Activated CD4-positive, alpha-beta T cell treated with anti-CD3 and anti-CD28 coated beads for 24 hours (primary cell): Measurements from ENCODE around the gene TANGO2.
A peak's percentile ranks its signal among the peaks of the same experiment; 100 is the strongest.

Experiments used
- DNase-seq, 2 donors: peaks; one replicate each; pipeline ENCODE4 v3.0.0-alpha.2; 2020; ENCODE audit warnings: low read depth in 2 of 2

The TANGO2 gene

DNA sequence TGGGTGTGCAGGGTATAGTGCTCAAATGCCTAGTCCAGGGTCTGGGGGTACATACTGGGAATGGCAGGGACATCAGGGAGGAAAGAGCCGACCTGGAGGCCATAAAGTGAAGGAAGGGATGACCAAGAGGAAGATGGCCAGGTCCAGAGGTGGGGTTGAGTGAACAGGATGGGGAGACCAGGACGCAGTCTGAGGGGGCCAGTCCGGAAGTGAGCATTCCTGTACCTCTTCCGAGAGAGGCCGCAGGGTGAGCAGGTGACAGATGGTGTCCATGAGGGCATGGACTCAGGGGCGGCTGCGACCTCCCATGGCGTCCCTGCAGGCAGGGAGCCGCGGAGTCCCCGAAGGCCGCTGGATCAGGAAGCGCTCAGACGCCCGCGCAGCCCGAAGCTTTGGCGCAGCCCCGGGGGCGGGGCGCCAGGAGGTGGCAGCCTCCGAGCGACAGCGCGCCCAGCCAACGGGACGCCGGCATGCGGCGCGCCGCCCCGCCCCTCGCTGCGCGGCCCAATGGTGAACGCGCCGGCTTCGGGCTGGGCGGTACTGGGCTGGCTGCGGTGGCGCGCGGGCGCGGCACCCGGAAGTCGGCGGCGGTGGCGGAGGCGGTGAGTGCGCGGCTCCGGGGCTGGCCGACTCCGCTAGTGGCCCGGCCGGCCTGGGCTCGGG is at the start of gene TANGO2:
Gene TANGO2, plus strand, starts transcription at position 578 of the 663 bp plus-strand sequence. CDS start 15,689 bp downstream, outside the sequence.
- peak; percentile 89 to 90 for DNase-seq

DNA sequence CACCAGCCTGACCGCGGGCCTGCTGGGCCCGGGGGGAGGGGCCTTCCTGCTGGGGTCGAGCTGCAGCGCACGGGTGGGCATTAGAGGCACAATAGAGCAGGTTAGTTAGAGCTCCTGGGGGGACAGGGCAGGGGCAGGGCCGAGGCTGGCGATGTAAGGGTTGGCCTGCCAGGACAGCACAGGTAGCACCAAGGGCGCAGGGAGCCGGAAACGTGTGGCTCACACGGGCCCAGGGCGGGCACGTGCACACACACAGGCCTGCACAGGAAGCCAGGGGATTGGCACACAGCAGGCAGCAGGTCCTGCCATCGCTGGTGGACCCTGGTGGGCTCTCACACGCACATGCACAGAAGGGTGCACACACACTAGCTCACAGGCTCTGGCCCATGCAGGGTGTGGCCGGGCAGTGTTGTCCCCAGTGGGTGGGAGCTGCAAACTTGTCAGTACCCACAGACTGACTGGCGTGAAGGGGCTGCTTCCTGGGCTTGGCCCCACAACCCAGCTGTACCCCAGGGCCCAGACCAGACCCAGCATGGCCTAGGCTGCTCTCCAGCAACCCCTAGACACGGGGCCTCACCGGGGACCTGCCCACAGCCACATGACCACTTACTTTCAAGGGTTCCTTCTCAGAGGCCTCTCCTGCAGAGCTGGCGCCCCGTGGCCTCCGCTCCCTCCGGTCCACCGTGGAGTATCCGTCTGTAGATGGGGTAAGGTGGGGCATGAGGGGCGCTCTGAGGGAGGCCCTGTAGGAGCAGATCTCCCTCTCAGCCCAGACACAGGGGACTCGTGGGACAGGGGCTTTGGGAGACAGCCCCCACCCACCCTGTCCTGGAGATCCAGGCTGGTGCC is 49.4 kb upstream of the TANGO2 start:
- no peak for DNase-seq

- no peak for DNase-seq
Observed at GRCh38 chr22:19972251-19972650, 48.7 kb upstream of the TANGO2 start.

DNA sequence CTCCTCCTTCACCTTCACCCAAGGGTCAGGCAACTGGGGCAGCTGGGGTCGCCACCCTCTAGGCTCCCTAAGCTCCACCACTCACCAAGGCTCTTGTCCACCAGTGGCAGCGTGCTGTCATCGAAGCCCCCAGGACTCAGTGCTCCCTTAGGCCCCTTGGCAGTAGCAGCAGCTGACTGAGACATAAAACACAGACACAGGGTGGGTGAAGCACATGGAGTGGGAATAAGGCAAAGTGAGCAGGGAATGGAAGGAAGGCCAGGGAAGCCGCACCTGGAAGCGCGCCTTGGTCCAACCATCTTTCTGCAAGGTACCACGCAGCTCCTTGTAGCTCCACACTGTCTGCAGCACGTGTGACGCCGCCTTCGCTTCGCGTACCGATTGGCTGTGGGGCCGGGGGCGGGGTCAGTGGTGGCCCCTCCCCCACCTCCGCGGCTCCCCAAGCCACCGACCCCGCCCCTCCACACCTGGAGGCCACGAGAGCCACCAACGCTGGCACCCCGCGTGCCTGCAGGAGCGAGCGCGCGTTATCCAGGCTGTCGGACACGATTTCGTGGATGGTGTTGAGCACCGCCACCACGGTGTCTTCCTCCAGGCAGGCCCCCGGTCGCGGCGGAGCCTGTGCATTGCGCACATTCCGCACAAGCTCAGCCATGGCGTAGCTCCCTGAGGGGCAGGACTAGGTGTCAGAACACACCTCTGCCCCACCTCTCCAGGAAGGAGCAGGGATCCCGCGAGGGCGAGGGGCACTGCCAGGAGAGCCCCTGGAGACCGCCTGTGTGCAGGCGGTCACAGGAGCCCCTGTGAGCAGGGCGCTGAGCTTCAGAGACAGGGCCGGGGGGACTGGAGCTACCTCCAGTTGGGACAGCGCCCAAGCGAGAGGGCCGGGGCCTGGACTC is 48.0 kb upstream of the TANGO2 start:
- DNase-seq, result no peak

DNA sequence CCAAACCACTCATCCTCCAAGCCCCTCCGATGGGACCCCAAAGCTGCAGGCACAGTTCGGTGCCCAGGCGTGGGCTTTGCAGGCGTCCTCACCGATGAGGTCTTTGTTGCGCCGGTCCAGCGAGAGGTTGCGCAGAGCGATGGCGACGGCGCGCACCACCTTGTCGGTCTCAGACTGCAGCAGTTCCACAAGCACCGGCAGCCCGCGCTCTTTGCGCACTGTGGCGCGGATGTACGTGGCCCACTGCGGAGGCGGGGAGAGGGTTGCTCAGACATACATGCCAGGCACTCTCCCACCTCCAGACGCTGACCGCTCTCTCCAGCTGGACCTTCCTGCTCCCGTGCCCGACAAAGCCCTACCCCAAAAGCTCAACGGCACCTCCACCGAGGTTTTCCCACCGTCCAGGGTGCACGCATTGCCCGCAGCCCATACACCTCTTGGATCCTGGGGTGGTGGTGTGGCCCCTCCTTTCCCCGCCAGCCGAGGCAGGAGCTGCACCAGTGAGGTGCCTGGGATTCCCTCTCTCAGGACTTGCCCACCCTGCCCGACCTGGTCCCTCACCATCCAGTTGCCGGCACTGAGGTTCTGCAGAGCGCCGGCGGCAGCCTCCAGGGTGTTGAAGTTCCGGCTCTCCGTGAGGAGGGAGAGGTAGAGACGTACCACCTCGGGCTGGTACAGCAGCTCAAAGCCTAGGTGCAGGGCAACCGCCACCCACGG is 47.2 kb upstream of the TANGO2 start:
- no peak for DNase-seq

DNA sequence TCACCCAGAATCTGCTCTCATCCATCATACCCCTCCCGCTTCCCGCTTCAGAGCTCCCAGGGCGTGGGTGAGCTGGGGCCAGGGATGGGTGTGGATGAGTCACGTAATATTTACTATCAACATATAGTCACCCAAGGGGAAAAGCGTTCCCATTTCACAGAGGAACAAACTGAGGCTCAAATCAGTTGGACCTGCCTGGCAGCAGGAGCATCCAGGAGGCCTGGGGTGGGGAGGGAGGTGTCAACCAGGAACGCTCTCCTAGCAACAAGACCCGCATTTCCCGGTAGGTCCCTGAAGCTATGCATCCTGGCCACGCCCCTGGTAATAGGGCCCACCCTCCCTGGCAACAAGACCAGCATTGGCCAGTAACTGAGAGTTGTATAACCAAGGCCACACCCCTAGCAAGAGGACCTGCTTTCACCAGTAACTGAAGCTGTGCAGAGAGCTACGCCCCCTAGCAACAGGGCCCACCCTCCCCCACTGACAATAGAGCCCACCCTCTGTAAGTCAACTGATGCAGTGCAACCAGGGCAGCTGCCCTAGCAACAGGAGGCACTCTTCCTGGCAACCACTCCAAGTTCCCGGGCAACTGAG is 46.5 kb upstream of the TANGO2 start:
- no peak for DNase-seq

DNA sequence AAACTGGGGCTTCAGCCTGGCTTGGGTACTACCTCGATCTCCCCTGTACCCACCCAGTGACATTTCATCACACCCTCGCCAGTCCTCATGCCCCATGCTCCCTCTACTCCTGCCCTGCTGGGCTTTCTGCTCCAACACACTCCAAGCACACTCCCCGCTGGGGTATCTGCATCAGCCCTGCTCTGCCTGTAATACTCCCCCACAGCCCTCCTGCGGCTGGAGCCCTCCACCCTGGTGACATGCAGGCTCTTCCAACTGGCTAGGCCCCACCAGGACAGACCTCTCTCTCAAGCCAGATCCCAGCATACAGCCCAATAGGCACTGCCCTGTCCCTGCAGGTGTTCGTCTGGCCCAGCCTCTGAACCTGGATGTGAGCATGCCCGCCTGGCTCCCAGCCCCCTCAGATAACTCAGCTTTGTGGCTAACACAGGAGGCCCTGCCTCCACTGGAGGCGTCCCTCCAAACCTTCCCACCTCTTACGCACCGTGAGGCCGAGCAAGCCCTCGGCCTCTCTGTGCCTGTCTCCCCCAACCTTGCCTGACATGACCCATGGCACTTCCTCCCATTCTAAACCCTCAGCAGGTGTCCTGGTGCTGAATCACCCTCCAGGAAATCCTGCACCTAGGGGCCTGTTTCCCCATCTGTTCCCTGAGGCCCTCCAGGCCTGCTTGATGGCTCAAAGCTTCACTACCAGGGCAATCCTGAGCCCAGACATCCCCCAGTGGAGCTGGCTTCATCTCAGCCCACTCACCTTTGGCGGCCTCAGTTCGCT is 45.8 kb upstream of the TANGO2 start:
- no peak for DNase-seq

DNA sequence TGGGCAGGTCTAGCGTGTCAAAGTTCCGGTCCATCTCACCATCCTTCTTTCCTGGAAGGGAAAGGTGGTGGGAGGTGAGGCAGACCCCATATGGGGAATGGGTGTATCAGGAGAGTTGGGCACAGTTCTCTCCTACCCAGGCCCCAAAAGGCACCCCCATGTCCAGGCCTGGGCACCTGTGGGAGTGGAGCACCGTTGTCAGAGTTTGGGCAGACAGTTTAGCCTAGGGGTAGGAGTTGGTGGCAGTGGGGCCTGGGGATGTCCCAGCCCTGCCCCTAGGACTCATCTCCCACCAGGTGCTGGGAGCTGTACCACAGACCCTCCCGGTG is 45.2 kb upstream of the TANGO2 start:
- no peak for DNase-seq

GRCh38 chr22:19976671-19977070 is 44.2 kb upstream of the TANGO2 start:
- DNase-seq, result no peak

DNA sequence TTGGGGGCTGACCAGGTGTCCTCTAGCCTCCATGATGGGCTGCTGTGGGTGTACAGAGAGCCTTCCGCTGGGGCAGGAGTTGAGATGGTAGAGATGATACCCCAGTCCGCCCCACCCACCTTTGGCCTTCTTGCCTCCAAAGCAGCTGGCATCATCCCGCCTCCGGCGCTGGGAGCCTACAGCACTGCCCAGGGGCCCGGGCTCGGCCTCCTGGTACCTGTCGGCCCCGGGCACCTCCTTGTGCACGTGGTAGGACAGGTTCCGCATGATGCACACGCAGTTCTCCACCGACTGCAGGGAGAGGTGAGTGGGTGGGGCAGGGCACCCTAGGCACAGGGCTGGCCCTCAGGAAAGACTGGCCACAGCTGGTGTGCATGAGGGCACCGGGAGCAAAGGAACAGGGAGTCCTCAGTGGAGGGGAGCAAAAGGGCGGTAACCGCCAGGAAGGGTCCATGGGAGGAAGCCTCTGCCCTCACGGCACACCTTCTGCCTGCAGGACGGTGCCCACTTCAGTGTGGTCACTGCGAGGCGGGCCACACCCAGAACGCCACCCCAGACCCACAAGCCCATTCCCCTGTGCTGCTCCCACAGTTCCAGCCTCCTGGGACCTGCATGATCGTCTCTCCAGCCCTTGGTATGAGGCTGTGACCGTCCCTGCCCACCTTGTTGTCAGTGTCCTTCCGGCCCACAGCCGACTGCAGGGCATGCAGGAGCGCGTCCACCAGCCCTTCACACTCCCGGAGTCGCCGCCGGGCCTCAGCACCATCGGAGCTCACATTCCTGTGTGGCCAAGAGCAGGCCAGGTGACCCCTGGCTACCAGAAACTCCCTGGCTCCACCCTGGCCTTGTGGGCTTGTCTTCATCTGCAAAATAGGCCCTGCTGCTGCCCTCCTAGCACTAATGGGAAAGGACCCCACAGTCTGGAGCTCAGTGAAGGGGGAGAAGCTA is 43.3 kb upstream of the TANGO2 start:
- no peak for DNase-seq

DNA sequence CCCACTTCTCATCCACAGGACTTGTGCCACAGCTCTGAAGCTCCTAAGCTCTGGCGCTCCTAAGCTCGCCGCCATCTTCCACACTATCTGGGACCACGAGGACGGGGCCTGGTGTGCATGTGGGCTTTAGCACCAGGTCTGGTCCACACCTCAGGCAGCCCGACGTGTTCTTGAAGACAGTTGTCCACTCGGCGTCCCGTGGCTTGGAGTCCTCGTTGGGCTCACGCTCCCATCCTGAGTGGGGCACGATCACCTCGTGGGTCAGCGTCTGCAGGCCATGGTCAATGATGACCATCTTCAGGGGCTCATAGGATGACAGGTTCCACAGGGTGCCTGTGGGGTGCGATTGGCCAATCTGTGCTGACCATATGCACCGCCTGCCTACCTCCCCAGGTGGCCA is 42.2 kb upstream of the TANGO2 start:
- no peak for DNase-seq

DNA sequence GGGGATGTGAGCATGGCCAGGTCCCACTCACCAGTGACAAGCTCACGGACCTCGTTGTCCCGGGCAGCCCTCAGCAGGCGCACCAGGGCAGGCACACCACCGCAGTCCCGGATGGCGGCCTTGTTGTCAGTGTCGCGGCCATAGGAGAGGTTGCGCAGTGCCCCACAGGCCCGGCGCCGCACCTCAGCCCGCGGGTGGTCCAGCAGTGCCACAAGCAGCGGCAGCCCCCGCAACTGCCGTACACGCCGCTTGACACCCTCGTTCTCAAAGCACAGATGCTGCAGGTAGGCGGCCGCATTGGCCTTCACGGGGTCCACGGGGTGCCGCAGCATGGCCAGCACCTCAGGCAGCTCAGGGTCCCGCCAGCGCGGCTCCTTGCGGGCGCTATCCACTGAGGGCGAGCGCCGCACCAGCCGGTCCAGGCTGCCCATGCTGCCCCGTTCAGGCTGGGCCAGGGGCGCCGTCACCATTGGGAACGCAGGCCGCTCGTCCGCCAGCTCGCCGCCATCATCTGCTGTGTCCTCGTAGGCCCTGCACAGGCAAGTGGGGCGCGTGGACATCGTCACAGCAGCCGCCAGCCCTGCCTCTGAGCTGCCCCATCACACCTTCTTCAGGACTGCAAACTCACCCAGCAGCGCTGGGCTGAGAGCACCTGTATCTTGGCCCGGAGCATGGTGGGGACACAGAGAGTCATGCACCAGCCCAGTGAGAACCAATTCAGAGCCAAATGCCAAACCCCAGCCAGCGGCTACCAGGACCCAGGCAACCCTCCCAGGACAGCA is 41.0 kb upstream of the TANGO2 start:
- no peak for DNase-seq

GRCh38 chr22:19980766-19981165 is 40.1 kb upstream of the TANGO2 start:
- DNase-seq, result no peak

- no peak for DNase-seq
Observed at GRCh38 chr22:19981171-19981960, 39.5 kb upstream of the TANGO2 start.

DNA sequence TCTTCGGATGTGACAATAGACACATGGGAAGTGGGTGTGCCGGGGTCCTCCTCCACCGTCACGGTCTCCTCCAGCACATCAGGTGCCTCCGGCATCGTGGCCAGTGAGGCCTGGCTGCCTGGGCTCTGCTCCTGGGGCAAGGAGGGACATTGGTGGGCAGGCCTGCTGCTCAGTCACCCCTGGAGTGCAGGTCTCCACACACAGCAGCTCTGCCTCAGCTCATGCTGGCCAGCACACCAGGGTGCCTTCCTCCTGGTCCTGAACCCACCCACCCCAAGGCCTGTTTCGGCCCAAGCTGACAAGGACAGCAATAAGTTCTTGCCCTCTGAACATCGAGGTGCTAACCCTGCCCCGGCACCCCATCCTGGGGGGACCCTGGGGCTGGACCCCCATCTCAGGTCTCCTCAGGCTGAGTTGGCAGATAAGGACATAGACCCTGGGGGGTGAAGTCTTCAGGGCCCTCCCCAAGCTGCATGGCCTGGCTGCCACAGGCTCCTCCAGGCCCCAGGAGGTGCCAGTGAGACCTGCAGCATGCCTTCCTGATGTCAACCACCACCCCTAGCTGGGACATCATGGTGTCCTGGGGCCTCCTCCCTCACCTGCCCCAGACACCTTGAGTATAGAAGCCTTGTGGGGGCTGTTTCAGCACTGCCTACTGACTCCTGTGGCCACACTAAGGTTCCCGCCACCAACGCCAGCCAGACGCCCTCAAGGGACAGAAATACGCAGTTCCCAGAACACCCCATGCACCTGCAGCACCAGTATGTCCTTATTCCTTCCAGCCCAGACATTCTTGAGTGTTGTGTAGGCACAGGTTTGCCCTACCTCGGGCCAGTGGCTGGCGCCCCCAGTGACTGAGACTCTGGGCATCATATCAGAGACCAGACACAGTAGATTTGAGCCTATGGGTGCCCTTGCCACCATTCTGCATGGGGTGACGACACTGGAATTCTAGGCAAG is 38.7 kb upstream of the TANGO2 start:
- DNase-seq, result no peak

- DNase-seq, result no peak
Observed at GRCh38 chr22:19982991-19983578, 37.8 kb upstream of the TANGO2 start.
